GM19372 (cell line): ENCODE results near the gene FOLH1.
"Not testable (repeated sequence)": the region's sequence is repeated elsewhere in the genome, so short reads cannot be mapped to it uniquely, and the experiment has no call there.

ENCODE experiments used
- ATAC-seq: cut with Tn5 transposase; IDR thresholded peaks from one replicate; pipeline ENCODE4 v1.9.1; 2021; ENCODE audit warnings: mild to moderate bottlenecking, low read depth, moderate library complexity; ENCODE audit not compliant: unreplicated experiment

FOLH1 gene

GRCh38 chr11:49184756-49185155, 23.6 kb downstream of the FOLH1 start:
- ATAC-seq = not testable (repeated sequence)

- ATAC-seq = not testable (repeated sequence)
Measured at GRCh38 chr11:49177936-49178335, 30.5 kb downstream of the FOLH1 start.

- not testable (repeated sequence) for ATAC-seq
Measured at GRCh38 chr11:49175378-49175777, 33.0 kb downstream of the FOLH1 start.

GRCh38 chr11:49174691-49175366, 33.6 kb downstream of the FOLH1 start:
- not testable (repeated sequence) for ATAC-seq

- not testable (repeated sequence) for ATAC-seq
Measured at GRCh38 chr11:49171613-49172012, 36.8 kb downstream of the FOLH1 start.

- not testable (repeated sequence) for ATAC-seq
Measured at GRCh38 chr11:49169579-49169978, 38.8 kb downstream of the FOLH1 start.

GRCh38 chr11:49168992-49169391, 39.4 kb downstream of the FOLH1 start:
- not testable (repeated sequence) for ATAC-seq

GRCh38 chr11:49151211-49151610, 57.2 kb downstream of the FOLH1 start:
- no peak for ATAC-seq

GRCh38 chr11:49102356-49102755, 106.0 kb downstream of the FOLH1 start:
- ATAC-seq = not testable (repeated sequence)
